ENCODE measurements around the gene AGRN.
"Not testable (repeated sequence)": the region's sequence is repeated elsewhere in the genome, so short reads cannot be mapped to it uniquely, and the experiment has no call there.

The AGRN gene

GRCh38 chr1:981955-982558 is 37.9 kb upstream of the AGRN start, which contains the start of gene PERM1:
TSS of gene PERM1 (minus strand) at chr1:982093. CDS start at chr1:981029, 1,064 bp downstream.
- DNase-seq (ENCODE audit: low spot score): no peak

GRCh38 chr1:982765-983436 is 37.0 kb upstream of the AGRN start:
- no peak for DNase-seq (ENCODE audit: low spot score)

- peak; percentile 56 for DNase-seq (ENCODE audit: low spot score)
Observed at GRCh38 chr1:983798-984475, 36.0 kb upstream of the AGRN start.

- DNase-seq (ENCODE audit: low spot score): no peak
Observed at GRCh38 chr1:984476-984814, 35.5 kb upstream of the AGRN start.

GRCh38 chr1:985126-985525 is 34.8 kb upstream of the AGRN start:
- DNase-seq (ENCODE audit: low spot score): no peak

- not testable (repeated sequence) for DNase-seq (ENCODE audit: low spot score)
Observed at GRCh38 chr1:988061-988460, 31.9 kb upstream of the AGRN start.

- not testable (repeated sequence) for DNase-seq (ENCODE audit: low spot score)
Observed at GRCh38 chr1:991275-991674, 28.6 kb upstream of the AGRN start.

- no peak for DNase-seq (ENCODE audit: low spot score)
Observed at GRCh38 chr1:991895-992294, 28.0 kb upstream of the AGRN start.

GRCh38 chr1:992362-992761 is 27.6 kb upstream of the AGRN start:
- DNase-seq (ENCODE audit: low spot score): no peak

- DNase-seq (ENCODE audit: low spot score): no peak
Observed at GRCh38 chr1:993379-993995, 26.4 kb upstream of the AGRN start.

GRCh38 chr1:994546-994945 is 25.4 kb upstream of the AGRN start:
- DNase-seq (ENCODE audit: low spot score): not testable (repeated sequence)

- DNase-seq (ENCODE audit: low spot score): no peak
Observed at GRCh38 chr1:995665-996633, 24.0 kb upstream of the AGRN start.

- no peak for DNase-seq (ENCODE audit: low spot score)
Observed at GRCh38 chr1:996851-997712, 22.8 kb upstream of the AGRN start.

GRCh38 chr1:997713-997992 is 22.3 kb upstream of the AGRN start:
- no peak for DNase-seq (ENCODE audit: low spot score)

- no peak for DNase-seq (ENCODE audit: low spot score)
Observed at GRCh38 chr1:997993-998744, 21.8 kb upstream of the AGRN start.

- DNase-seq (ENCODE audit: low spot score): no peak
Observed at GRCh38 chr1:998745-998994, 21.2 kb upstream of the AGRN start.

- DNase-seq (ENCODE audit: low spot score): peak; percentile 12
Observed at GRCh38 chr1:998995-999724, 20.8 kb upstream of the AGRN start.

- peak; percentile 51 for DNase-seq (ENCODE audit: low spot score)
Observed at GRCh38 chr1:999725-1000356, 20.1 kb upstream of the AGRN start, which contains the start of gene HES4. TSS of gene HES4 (minus strand) at chr1:1000097. CDS start at chr1:999973, 124 bp downstream.

- peak; percentile 58 for DNase-seq (ENCODE audit: low spot score)
Observed at GRCh38 chr1:1000357-1001056, 19.4 kb upstream of the AGRN start.
